ENCODE results near the gene GPR45.
A peak's percentile ranks its signal among the peaks of the same experiment; 100 is the strongest.
"Not testable (repeated sequence)": the region's sequence is repeated elsewhere in the genome, so short reads cannot be mapped to it uniquely, and the experiment has no call there.

Gene GPR45, protein sequence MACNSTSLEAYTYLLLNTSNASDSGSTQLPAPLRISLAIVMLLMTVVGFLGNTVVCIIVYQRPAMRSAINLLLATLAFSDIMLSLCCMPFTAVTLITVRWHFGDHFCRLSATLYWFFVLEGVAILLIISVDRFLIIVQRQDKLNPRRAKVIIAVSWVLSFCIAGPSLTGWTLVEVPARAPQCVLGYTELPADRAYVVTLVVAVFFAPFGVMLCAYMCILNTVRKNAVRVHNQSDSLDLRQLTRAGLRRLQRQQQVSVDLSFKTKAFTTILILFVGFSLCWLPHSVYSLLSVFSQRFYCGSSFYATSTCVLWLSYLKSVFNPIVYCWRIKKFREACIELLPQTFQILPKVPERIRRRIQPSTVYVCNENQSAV

DNA sequence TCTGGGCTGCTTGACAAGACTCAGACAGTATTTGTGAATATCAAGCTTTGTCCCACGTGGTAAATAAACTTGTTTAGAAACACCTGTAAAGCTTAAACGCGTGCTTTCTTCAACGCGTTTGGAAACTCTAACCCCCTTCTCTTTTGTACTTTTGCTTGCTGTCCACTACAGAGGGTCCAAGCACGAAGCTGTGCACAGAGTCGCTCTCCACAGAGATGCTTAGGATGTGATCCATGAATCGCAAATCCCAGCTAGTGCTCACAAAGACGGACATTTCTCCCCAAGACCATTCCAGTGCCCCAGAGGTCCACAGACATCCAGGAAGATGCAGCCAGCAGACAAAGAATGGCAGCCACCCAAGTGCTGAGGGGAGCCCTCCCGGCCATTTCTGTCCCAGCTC is at the start of gene GPR45:
GPR45 (plus strand) TSS at position 301 of the 400 bp plus-strand sequence. CDS start 116 bp downstream, outside the sequence.
- no peak for DNase-seq

- DNase-seq: no peak
Measured at GRCh38 chr2:105194022-105194675, 47.4 kb upstream of the GPR45 start.

DNA sequence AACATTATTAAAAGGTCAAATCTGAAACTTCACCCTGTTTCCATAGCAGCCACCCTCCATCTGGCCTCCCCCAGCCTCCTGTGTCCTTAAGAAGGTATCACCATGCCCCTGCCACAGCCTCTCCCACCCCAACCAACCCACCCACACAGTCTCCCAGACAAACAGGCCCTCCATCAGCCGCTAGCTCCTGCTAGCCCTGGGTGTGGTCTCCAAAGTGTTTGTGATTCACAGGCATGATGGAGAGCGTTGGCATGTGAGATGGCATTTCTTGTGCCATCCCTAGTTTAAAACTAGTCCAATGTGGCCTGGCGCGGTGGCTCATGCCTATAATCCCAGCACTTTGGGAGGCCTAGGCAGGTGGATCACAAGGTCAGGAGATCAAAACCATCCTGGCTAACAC is 44.9 kb upstream of the GPR45 start:
- DNase-seq: no peak

- DNase-seq: no peak
Measured at GRCh38 chr2:105215586-105216192, 25.9 kb upstream of the GPR45 start.

GRCh38 chr2:105220604-105221003 is 20.9 kb upstream of the GPR45 start:
- DNase-seq: no peak

GRCh38 chr2:105224444-105224843 is 17.1 kb upstream of the GPR45 start:
- DNase-seq: no peak

DNA sequence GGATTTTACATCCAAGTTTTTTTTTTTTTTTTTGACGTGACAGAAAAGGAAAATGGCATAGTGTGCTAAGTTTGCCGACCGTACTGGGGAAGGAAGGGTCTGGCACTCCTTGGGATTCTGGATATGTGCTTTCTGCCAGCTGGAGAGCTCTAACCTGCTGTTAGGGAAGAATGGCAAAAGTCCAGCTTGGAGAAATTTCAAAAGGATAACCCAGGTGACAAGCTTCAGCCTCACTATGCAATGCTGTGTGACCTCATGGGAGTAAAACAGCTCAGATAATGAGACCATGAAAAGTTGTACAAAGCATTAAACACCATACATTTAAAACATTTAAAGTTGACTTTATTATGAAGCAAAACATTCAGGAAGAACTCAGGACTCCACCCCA is 10.3 kb upstream of the GPR45 start:
- DNase-seq: no peak

GRCh38 chr2:105235388-105236059 is 6.0 kb upstream of the GPR45 start:
- DNase-seq: peak; percentile 44 to 51

DNA sequence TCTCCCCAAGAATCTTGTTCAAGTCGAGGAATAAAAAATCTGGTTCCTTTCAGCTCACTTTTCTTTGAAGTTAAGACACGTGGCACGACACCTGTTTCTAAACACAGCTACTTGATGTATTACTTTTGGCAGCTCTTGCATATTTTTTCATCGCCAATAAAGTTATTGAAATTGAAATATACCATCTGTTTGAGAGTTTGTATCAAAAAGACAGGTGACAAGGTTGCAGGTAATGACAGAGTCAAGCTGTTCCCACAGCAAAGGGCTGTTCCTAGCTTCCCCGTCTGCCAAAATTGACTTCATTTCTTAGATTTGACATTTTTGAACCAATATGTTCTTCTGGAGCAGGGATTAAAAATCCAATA is 5.5 kb upstream of the GPR45 start:
- DNase-seq: no peak

DNA sequence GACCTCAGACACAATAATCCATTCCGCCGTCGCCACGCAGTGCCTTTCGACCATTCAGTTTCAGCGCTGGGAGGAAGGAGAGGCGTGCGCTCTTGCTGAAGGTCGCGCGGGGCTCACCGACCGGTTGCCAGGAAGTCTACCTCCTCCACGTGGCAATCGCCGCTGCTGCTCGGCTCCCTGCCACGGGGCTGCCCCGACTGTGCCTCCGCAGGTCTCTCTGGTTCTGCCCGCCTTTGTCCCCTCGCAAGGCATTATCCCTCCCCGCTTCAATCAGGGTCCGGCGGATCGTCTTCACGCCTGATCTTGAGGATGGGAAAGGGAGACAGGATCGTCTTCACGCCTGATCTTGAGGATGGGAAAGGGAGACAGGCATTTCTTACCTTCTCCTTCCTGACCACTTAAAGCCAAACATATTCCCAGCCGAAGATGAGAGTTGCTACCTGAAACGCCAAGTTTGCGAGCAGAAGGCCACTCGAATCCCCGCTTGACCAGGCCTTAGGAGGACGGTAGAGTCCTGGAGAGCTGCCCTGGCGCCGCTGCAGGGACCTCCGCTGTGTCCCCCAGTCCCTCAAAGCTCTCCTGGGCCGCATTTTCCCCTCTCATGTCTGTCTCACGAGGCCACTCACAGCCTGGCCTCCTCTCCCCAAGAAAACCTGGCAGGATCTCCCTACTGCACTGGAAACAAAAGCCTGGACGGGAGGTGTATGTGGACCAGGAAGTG is 4.3 kb upstream of the GPR45 start:
- no peak for DNase-seq

DNA sequence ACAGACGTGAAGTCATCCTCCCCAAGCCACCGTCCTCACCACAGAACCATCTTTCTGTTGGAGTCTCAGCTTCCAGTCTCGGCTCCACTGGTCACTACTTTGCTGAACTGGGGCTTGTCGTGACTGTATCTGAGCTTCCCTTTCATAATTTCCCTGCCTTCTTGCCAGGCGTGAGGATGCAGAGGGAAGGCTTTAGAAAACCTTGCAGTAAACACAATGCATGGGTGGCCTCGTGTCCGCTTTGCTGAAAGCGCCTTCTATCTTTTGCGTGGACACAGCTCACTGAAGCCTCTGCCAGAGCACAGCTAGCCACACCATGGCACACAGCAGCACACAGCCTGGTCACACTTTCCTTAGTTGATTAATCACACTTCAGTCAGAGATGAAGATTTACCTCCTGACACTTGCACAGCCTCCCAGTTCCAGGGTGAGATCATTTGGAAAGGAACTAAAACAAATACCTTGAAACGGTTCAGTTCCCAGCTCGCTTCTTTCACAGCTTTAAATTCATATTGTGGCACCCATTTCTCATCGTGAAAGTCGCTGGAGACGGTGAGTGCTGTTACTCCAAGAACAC is 2.8 kb upstream of the GPR45 start:
- no peak for DNase-seq

GRCh38 chr2:105239924-105240323 is 1.6 kb upstream of the GPR45 start:
- no peak for DNase-seq

GRCh38 chr2:105242286-105242993 is 897 bp downstream of the GPR45 start:
- no peak for DNase-seq

DNA sequence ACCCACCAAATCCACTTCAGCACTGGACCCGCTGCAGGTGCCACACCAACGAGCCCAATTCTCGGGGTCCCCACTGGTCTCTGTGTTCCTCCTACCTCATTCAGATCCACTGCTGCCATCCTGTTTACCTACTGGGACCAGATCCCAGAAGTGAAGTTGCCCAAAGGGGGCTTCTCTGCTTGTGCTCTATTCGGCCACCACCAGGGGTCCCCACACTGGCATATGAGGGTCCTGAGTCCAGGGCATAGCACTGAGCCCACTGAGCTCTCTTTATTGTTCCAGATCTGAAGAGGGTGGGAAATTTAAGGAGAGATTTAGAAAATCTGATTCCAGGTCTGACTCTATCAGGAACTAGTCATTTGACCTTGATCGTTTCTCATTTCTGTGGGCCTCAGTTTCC is 2.4 kb downstream of the GPR45 start:
- no peak for DNase-seq

- DNase-seq: no peak
Measured at GRCh38 chr2:105244451-105244850, 2.9 kb downstream of the GPR45 start.

DNA sequence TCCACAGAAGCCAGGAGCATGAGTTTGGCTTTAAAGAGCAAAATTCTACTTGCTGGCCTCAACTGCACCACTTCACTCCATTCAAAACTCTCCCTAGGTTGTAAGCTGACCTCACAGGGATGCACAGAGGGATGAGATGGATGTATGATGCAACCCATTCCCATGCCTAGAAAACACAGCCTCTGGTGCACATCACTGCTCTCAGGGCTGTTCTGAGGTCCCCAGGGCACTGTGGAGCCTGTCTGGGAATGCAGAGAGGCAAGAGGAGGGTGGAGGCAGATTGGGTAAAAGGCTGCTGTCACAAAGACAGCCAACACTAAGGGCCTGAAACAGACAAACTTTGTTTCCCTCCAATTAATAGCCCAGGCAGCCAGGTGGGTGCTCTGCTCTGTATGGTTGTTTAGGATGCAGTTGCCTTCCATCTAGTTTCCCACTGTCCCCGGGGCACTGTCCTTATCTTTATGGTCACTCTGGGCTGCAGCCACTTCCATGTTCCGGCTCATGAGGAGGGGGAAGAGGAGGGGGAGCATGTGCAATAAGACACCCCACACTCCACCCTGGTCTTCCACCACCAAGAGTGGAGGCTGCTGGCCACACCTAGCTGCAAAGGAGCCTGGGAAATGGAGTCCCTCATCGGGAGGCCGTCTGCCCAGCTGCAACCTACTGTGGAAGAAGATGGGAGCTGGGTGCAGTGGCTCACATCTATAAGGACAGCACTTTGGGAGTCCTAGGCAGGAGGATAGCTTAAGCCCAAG is 7.0 kb downstream of the GPR45 start:
- no peak for DNase-seq

GRCh38 chr2:105249181-105249580 is 7.6 kb downstream of the GPR45 start:
- DNase-seq: no peak

GRCh38 chr2:105249891-105250290 is 8.3 kb downstream of the GPR45 start:
- DNase-seq: no peak

DNA sequence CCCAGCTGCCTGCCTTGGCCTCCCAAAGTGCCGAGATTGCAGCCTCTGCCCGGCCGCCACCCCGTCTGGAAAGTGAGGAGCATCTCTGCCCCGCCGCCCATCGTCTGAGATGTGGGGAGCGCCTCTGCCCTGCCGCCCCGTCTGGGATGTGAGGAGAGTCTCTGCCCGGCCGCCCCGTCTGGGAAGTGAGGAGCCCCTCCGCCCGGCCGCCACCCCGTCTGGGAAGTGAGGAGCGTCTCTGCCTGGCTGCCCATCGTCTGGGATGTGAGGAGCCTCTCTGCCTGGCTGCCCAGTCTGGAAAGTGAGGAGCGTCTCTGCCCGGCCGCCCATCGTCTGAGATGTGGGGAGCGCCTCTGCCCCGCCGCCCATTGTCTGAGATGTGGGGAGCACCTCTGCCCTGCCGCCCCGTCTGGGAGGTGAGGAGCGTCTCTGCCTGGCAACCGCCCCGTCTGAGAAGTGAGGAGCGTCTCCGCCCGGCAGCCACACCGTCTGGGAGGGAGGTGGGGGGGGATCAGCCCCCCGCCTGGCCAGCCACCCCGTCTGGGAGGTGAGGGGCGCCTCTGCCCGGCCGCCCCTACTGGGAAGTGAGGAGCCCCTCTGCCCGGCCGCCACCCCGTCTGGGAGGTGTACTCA is 9.6 kb downstream of the GPR45 start:
- not testable (repeated sequence) for DNase-seq

- no peak for DNase-seq
Measured at GRCh38 chr2:105252271-105252670, 10.7 kb downstream of the GPR45 start.

Measured in activated CD4-positive, alpha-beta T cell treated with anti-CD3 and anti-CD28 coated beads, Interleukin-2, amount 50 U/mL, for 4 hours (primary cell).